HepG2 (cell line): ENCODE results near the gene BASP1. TPM values are rescaled to one million over a fixed set of nuclear protein-coding genes. Genes with fewer than 3 reads are reported as not detected.

Experiments used
- ATAC-seq: fragments of 200-7000 bp; cut with Tn5 transposase; 3 replicates; pipeline ENCODE4 v1.9.1; 2020; ENCODE audit warnings: mild to moderate bottlenecking, moderate library complexity
- BruUV-seq: library from RNA; stranded (reverse); fragments of 400-500 nt; replicated peaks from 2 replicates; lab custom pipeline; 2021; lab: Mats Ljungman, UMichigan
- CTCF ChIA-PET: fragments of 300-600 bp; formaldehyde crosslinking; extraction: SDS; loops from one replicate; lab custom pipeline; 2021; ENCODE audit warnings: low total read pairs, inconsistent platforms, low intra/inter-chr PET ratio; lab: Yijun Ruan, JAX
- POLR2A ChIA-PET: fragments of 350-600 bp; sonication (Branson Sonifier 250); formaldehyde crosslinking; loops from one replicate; lab custom pipeline; 2020; ENCODE audit warnings: antibody characterized with exemption, inconsistent platforms; lab: Yijun Ruan, JAX
- DNase-seq: peaks from one replicate; pipeline ENCODE4 v3.0.0-alpha.2; 2015; ENCODE audit warnings: low spot score
- FAIRE-seq: peaks from 3 replicates; lab custom pipeline; 2011; peaks lifted over from hg19 to GRCh38; lab: Jason Lieb, UNC
- H2AFZ ChIP-seq: one replicate; pipeline ENCODE4 v1.6.1; 2011; ENCODE audit warnings: low read length, inconsistent platforms
- H3K27ac ChIP-seq: fragments of 300-600 bp; 3 replicates; pipeline ENCODE4 v1.8.0; 2011; ENCODE audit warnings: mixed run types, mild to moderate bottlenecking, mixed read lengths, low read length, inconsistent platforms; ENCODE audit not compliant: insufficient read depth; ENCODE audit errors: extremely low read length
- H3K27me3 ChIP-seq, 2 experiments: fragments of 200-600 bp in 1 of 2; 2 replicates in 1 of 2; 3 replicates in 1 of 2; pipeline versions ENCODE4 v1.6.0 to v1.8.0; 2011; ENCODE audit warnings: low read length in 2 of 2, mild to moderate bottlenecking in 2 of 2, moderate library complexity in 2 of 2, inconsistent platforms in 1 of 2; ENCODE audit not compliant: insufficient read depth in 2 of 2, control insufficient read depth in 1 of 2
- H3K36me3 ChIP-seq, 2 experiments: fragments of 200-600 bp in 1 of 2; replicated peaks in 1 of 2; 2 replicates in 1 of 2; 3 replicates in 1 of 2; pipeline versions ENCODE4 v1.5.1 to v1.8.0; 2011; ENCODE audit warnings: low read length in 2 of 2, inconsistent platforms in 1 of 2; ENCODE audit not compliant: insufficient read depth in 2 of 2, control insufficient read depth in 1 of 2
- H3K4me1 ChIP-seq: 2 replicates; pipeline ENCODE4 v1.5.1; 2012; ENCODE audit warnings: low read length, inconsistent platforms; ENCODE audit not compliant: insufficient read depth
- H3K4me2 ChIP-seq: 2 replicates; pipeline ENCODE4 v1.6.0; 2011; ENCODE audit warnings: low read depth, low read length, inconsistent platforms
- H3K4me3 ChIP-seq, 3 experiments: fragments of 200-600 bp in 1 of 3; sonication (generic), shearing (Covaris generic) in 1 of 3; replicated peaks in 1 of 3; 2 replicates each; pipeline ENCODE4 v1.5.1; 2011 to 2016; ENCODE audit warnings: low read length in 3 of 3, inconsistent platforms in 2 of 3, low read depth in 2 of 3, mild to moderate bottlenecking in 2 of 3, control low read depth in 1 of 3, mixed read lengths in 1 of 3; ENCODE audit not compliant: insufficient read depth in 1 of 3
- H3K79me2 ChIP-seq: one replicate; pipeline ENCODE4 v1.6.1; 2011; ENCODE audit warnings: low read length, inconsistent platforms; ENCODE audit not compliant: insufficient read depth
- H3K9ac ChIP-seq: 2 replicates; pipeline ENCODE4 v1.6.0; 2011; ENCODE audit warnings: mild to moderate bottlenecking, low read depth, low read length, inconsistent platforms; ENCODE audit not compliant: insufficient read depth
- H3K9me3 ChIP-seq: 2 replicates; pipeline ENCODE4 v1.5.1; 2012; ENCODE audit warnings: mild to moderate bottlenecking, low read length
- H4K20me1 ChIP-seq: 2 replicates; pipeline ENCODE4 v1.6.0; 2011; ENCODE audit warnings: inconsistent platforms, mild to moderate bottlenecking, low read length, moderate library complexity; ENCODE audit not compliant: insufficient read depth
- CBX1 ChIP-seq: IDR thresholded peaks from one replicate; pipeline ENCODE4 v1.6.1; 2016; ENCODE audit warnings: antibody characterized with exemption, low read depth
- CHD4 ChIP-seq: fragments of 200-600 bp; sonication (generic); IDR thresholded peaks from 2 replicates; pipeline ENCODE4 v1.7.0; 2017; ENCODE audit warnings: mild to moderate bottlenecking, low read length, borderline replicate concordance
- DZIP1 ChIP-seq: sonication (generic); formaldehyde crosslinking; IDR thresholded peaks from 2 replicates; pipeline ENCODE4 v1.5.0; 2020; ENCODE audit warnings: mild to moderate bottlenecking, missing genetic modification reagents
- GLMP ChIP-seq: sonication (generic); formaldehyde crosslinking; IDR thresholded peaks from 2 replicates; pipeline ENCODE4 v1.9.0; 2021; ENCODE audit warnings: missing genetic modification reagents, mild to moderate bottlenecking, borderline replicate concordance
- IKZF4 ChIP-seq: sonication (generic); formaldehyde crosslinking; IDR thresholded peaks from 2 replicates; pipeline ENCODE4 v1.5.1; 2020; ENCODE audit warnings: borderline replicate concordance, mild to moderate bottlenecking, low read depth, missing genetic modification reagents; ENCODE audit errors: not compliant biosample characterization
- MAFF ChIP-seq: IDR thresholded peaks from 2 replicates; pipeline ENCODE4 v1.6.1; 2011; ENCODE audit warnings: low read depth, low read length, improper control_type of control experiment
- MBD4 ChIP-seq: IDR thresholded peaks from 2 replicates; pipeline ENCODE4 v1.6.1; 2012; ENCODE audit warnings: low read length, inconsistent platforms, borderline replicate concordance
- MTERF4 ChIP-seq: sonication (generic); formaldehyde crosslinking; IDR thresholded peaks from 2 replicates; pipeline ENCODE4 v1.8.0; 2023; ENCODE audit warnings: mild to moderate bottlenecking, missing genetic modification reagents
- SMYD3 ChIP-seq: sonication (generic); formaldehyde crosslinking; IDR thresholded peaks from 2 replicates; pipeline ENCODE4 v1.8.1; 2023; ENCODE audit warnings: mild to moderate bottlenecking, missing genetic modification reagents
- SP140L ChIP-seq: sonication (generic); formaldehyde crosslinking; IDR thresholded peaks from 2 replicates; pipeline ENCODE4 v1.4.0; 2020; ENCODE audit warnings: missing genetic modification reagents, borderline replicate concordance
- TFDP2 ChIP-seq: sonication (generic); formaldehyde crosslinking; IDR thresholded peaks from 2 replicates; pipeline ENCODE4 v1.4.0; 2020; ENCODE audit warnings: missing genetic modification reagents
- TRAFD1 ChIP-seq: sonication (generic); formaldehyde crosslinking; IDR thresholded peaks from 2 replicates; pipeline ENCODE4 v1.5.1; 2020; ENCODE audit warnings: missing genetic modification reagents, mild to moderate bottlenecking, borderline replicate concordance
- TSC22D2 ChIP-seq: sonication (generic); formaldehyde crosslinking; IDR thresholded peaks from 2 replicates; pipeline ENCODE4 v1.5.1; 2020; ENCODE audit warnings: missing genetic modification reagents, mild to moderate bottlenecking, borderline replicate concordance
- ZNF616 ChIP-seq: sonication (generic); formaldehyde crosslinking; IDR thresholded peaks from 2 replicates; pipeline ENCODE4 v1.5.0; 2020; ENCODE audit warnings: low read depth, mild to moderate bottlenecking, missing genetic modification reagents
- ZSCAN30 ChIP-seq: sonication (generic); formaldehyde crosslinking; IDR thresholded peaks from 2 replicates; pipeline ENCODE4 v1.5.0; 2020; ENCODE audit warnings: mild to moderate bottlenecking, missing genetic modification reagents
- WGBS: methylation state at CpG from one replicate; pipeline ENCODE4 v1.1.6; 2017; ENCODE audit warnings: low lambda C conversion rate; 5-methylcytosine and 5-hydroxymethylcytosine counted together
- in situ Hi-C: cut with HindIII; loops from 2 replicates; pipeline ENCODE4 v1.10.0; 2017; ENCODE audit warnings: low pct_unique_long_range_greater_than_20kb; ENCODE audit not compliant: extremely low pct_ligation_motif_present
- intact Hi-C: fragments of 100-400 bp; cut with micrococcal nuclease; formaldehyde crosslinking; loops from one replicate; pipeline ENCODE4 v1.10.0; 2022; ENCODE audit not compliant: unreplicated experiment
- polyA plus RNA-seq, 8 experiments: library from polyadenylated mRNA; depleted of rRNA in 3 of 8; stranded (reverse) in 7 of 8; unstranded in 1 of 8; fragments of >200 nt; fragmentation: Illumina TruSeq in 4 of 8; extraction: Trizol in 4 of 8; gene quantifications; 2 replicates each; pipeline versions ENCODE4 v1.2.1 to v1.2.3, GENCODE V29; 2011 to 2016; ENCODE audit warnings: low read depth in 4 of 8, missing spikeins in 1 of 8, mixed read lengths in 1 of 8; ENCODE audit not compliant: insufficient read depth in 1 of 8
- total RNA-seq, 5 experiments: library from RNA; depleted of rRNA; stranded (reverse); fragments of >200 nt; fragmentation: Illumina TruSeq; extraction: Trizol; gene quantifications; 2 replicates each; pipeline ENCODE4 v1.2.3, GENCODE V29; 2016; ENCODE audit warnings: low read depth in 1 of 5

Gene BASP1
- total and polyA plus RNA-seq, 2 of the 13 experiments (the other 11 are each of a cell fraction or from before 2014, with no cell fraction given) = 0.04 TPM; not detected in 1

- Histone ChIP-seq H3K27ac (no peak overlapping the region), H3K4me2 (no peak overlapping the region)
- DNase-seq = no peak
- TF ChIP-seq GLMP (no peak), TFDP2 (CRISPR knock-in tag) (no peak), SP140L (CRISPR knock-in tag) (no peak), ZSCAN30 (CRISPR knock-in tag) (no peak), CBX1 (no peak), DZIP1 (CRISPR knock-in tag) (no peak), CHD4 (no peak), MAFF (no peak), IKZF4 (CRISPR knock-in tag) (no peak), MBD4 (no peak), SMYD3 (CRISPR knock-in tag) (no peak), MTERF4 (CRISPR knock-in tag) (no peak), TRAFD1 (CRISPR knock-in tag) (no peak), ZNF616 (CRISPR knock-in tag) (no peak), TSC22D2 (CRISPR knock-in tag) (no peak)
Measured at GRCh38 chr5:17177501-17178372, 39.7 kb upstream of the BASP1 start.

More at GRCh38 chr5:17177501-17178372, 39.7 kb upstream of the BASP1 start:
- no peak overlapping the region for H2AFZ ChIP-seq
- H4K20me1 ChIP-seq = no peaks in the 10 kb centered on the region
- H3K9ac ChIP-seq = no peak overlapping the region
- in situ Hi-C loops (no loop called here), intact Hi-C loops (no loop called here)
- H3K27me3 ChIP-seq = no peaks in the 10 kb centered on the region
- H3K9me3 ChIP-seq = no peaks in the 10 kb centered on the region
- ChIA-PET CTCF (no interaction called here), POLR2A (no interaction called here)
- no peaks in the 10 kb centered on the region for H3K79me2 ChIP-seq
- 46% methylated on average over 6 of the region's 6 CpGs for WGBS
- no TSS peak for BruUV-seq
- H3K4me3 ChIP-seq = no peak overlapping the region
- FAIRE-seq (no peak), ATAC-seq (no peak)
- H3K36me3 ChIP-seq = no peaks in the 10 kb centered on the region
- H3K4me1 ChIP-seq = no peaks in the 10 kb centered on the region
